Skeletal muscle tissue (tissue), 4 donors: Measurements from ENCODE around the gene NPB. TPM values are rescaled to one million over a fixed set of nuclear protein-coding genes. Genes with fewer than 3 reads are reported as not detected.

ENCODE experiments used
- H3K27ac ChIP-seq: one replicate; pipeline ENCODE4 v1.7.0; 2013; ENCODE audit warnings: mild to moderate bottlenecking, low read depth, low read length, inconsistent platforms
- H3K27me3 ChIP-seq, 3 donors: one replicate each; pipeline ENCODE4 v1.7.0; 2013; ENCODE audit warnings: low read length in 3 of 3; ENCODE audit not compliant: control insufficient read depth in 3 of 3, insufficient read depth in 3 of 3
- H3K36me3 ChIP-seq, 3 donors: one replicate each; pipeline ENCODE4 v1.7.0; 2013; ENCODE audit warnings: low read length in 3 of 3; ENCODE audit not compliant: control insufficient read depth in 3 of 3, insufficient read depth in 3 of 3
- H3K4me1 ChIP-seq, 3 donors: one replicate each; pipeline ENCODE4 v1.7.0; 2013; ENCODE audit warnings: low read length in 3 of 3, mild to moderate bottlenecking in 3 of 3; ENCODE audit not compliant: control insufficient read depth in 3 of 3, insufficient read depth in 3 of 3
- H3K4me3 ChIP-seq, 3 donors: one replicate each; pipeline ENCODE4 v1.7.0; 2013; ENCODE audit warnings: low read length in 3 of 3
- H3K9ac ChIP-seq, 3 donors: one replicate each; pipeline ENCODE4 v1.7.0; 2013; ENCODE audit warnings: low read length in 3 of 3, mild to moderate bottlenecking in 3 of 3, moderate library complexity in 2 of 3, low read depth in 1 of 3
- H3K9me3 ChIP-seq, 3 donors: one replicate each; pipeline ENCODE4 v1.7.0; 2013; ENCODE audit warnings: low read length in 3 of 3; ENCODE audit not compliant: control insufficient read depth in 3 of 3
- total RNA-seq: library from RNA; depleted of rRNA; stranded (reverse); fragments of >200 nt; gene quantifications from one replicate; pipeline ENCODE4 v1.2.3, GENCODE V29; 2014
- donor health status: Osteomylitis.

The NPB gene
- total RNA-seq, 1 donor from 2014 or later, result 1.0 TPM

GRCh38 chr17:81899514-81900166, 2.4 kb upstream of the NPB start:
- H3K36me3 ChIP-seq, result peaks cover 42 to 49% (median 42%) of the 10 kb centered on the region in 3 donors
- H3K4me3 ChIP-seq, result no peak overlapping the region
- H3K4me1 ChIP-seq, result peaks cover 2 to 10% (median 5%) of the 10 kb centered on the region in 3 donors
- H3K9ac ChIP-seq, result no peak overlapping the region
- no peak overlapping the region for H3K27ac ChIP-seq
- H3K9me3 ChIP-seq, result no peaks in the 10 kb centered on the region
- peaks cover 0 to 2% (median 0%) of the 10 kb centered on the region in 3 donors for H3K27me3 ChIP-seq

- no peak overlapping the region for H3K4me3 ChIP-seq
- no peak overlapping the region for H3K9ac ChIP-seq
- H3K27me3 ChIP-seq, result peaks cover 0 to 2% (median 0%) of the 10 kb centered on the region in 3 donors
- H3K36me3 ChIP-seq, result peaks cover 39 to 53% (median 45%) of the 10 kb centered on the region in 3 donors
- H3K9me3 ChIP-seq, result no peaks in the 10 kb centered on the region
- H3K4me1 ChIP-seq, result peaks cover 2 to 10% (median 5%) of the 10 kb centered on the region in 3 donors
- no peak overlapping the region for H3K27ac ChIP-seq
These were observed 1.7 kb upstream of the NPB start for GRCh38 chr17:81900181-81900820.

- H3K4me3 ChIP-seq, result no peak overlapping the region
- H3K27me3 ChIP-seq, result peaks cover 0 to 2% (median 0%) of the 10 kb centered on the region in 3 donors
- H3K36me3 ChIP-seq, result peaks cover 32 to 51% (median 39%) of the 10 kb centered on the region in 3 donors
- peak overlapping the region in 1 of 3 donors; percentile 50 for H3K9ac ChIP-seq
- peaks cover 2 to 10% (median 6%) of the 10 kb centered on the region in 3 donors for H3K4me1 ChIP-seq
- H3K9me3 ChIP-seq, result no peaks in the 10 kb centered on the region
- no peak overlapping the region for H3K27ac ChIP-seq
These were observed 643 bp upstream of the NPB start for GRCh38 chr17:81901167-81902022.

GRCh38 chr17:81902653-81903414, 796 bp downstream of the NPB start:
- H3K9ac ChIP-seq, result peak overlapping the region in 1 of 3 donors; percentile 25

GRCh38 chr17:81903415-81903831, 1.4 kb downstream of the NPB start:
- Histone ChIP-seq H3K9ac (no peak overlapping the region), H3K4me1 (peaks cover 14 to 25% (median 24%) of the 10 kb centered on the region in 3 donors), H3K4me3 (no peak overlapping the region), H3K27me3 (peaks cover 0 to 2% (median 0%) of the 10 kb centered on the region in 3 donors), H3K9me3 (no peaks in the 10 kb centered on the region), H3K27ac (no peak overlapping the region), H3K36me3 (peaks cover 22 to 45% (median 26%) of the 10 kb centered on the region in 3 donors)

More at GRCh38 chr17:81902653-81903414, 796 bp downstream of the NPB start:
- no peak overlapping the region for H3K27ac ChIP-seq
- H3K27me3 ChIP-seq, result peaks cover 0 to 2% (median 0%) of the 10 kb centered on the region in 3 donors
- peaks cover 13 to 22% (median 20%) of the 10 kb centered on the region in 3 donors for H3K4me1 ChIP-seq
- no peak overlapping the region for H3K4me3 ChIP-seq
- no peaks in the 10 kb centered on the region for H3K9me3 ChIP-seq
- peaks cover 28 to 49% (median 32%) of the 10 kb centered on the region in 3 donors for H3K36me3 ChIP-seq

GRCh38 chr17:81903896-81904599, 2.0 kb downstream of the NPB start:
- Histone ChIP-seq H3K4me3 (no peak overlapping the region), H3K9ac (no peak overlapping the region), H3K4me1 (peaks cover 14 to 26% (median 24%) of the 10 kb centered on the region in 3 donors), H3K36me3 (peaks cover 17 to 39% (median 24%) of the 10 kb centered on the region in 3 donors), H3K27ac (no peak overlapping the region), H3K27me3 (peaks cover 0 to 2% (median 0%) of the 10 kb centered on the region in 3 donors), H3K9me3 (no peaks in the 10 kb centered on the region)

- Histone ChIP-seq H3K9me3 (no peaks in the 10 kb centered on the region), H3K27ac (no peak overlapping the region), H3K27me3 (peaks cover 0 to 2% (median 0%) of the 10 kb centered on the region in 3 donors), H3K4me3 (no peak overlapping the region), H3K4me1 (peaks cover 14 to 32% (median 24%) of the 10 kb centered on the region in 3 donors), H3K36me3 (peaks cover 11 to 33% (median 16%) of the 10 kb centered on the region in 3 donors), H3K9ac (no peak overlapping the region)
These were observed 2.8 kb downstream of the NPB start for GRCh38 chr17:81904600-81905423.

GRCh38 chr17:81905424-81905875, 3.4 kb downstream of the NPB start:
- Histone ChIP-seq H3K4me1 (peaks cover 20 to 38% (median 29%) of the 10 kb centered on the region in 3 donors), H3K36me3 (peaks cover 5 to 27% (median 10%) of the 10 kb centered on the region in 3 donors), H3K9me3 (no peaks in the 10 kb centered on the region), H3K4me3 (no peak overlapping the region), H3K27ac (no peak overlapping the region), H3K9ac (no peak overlapping the region), H3K27me3 (peaks cover 0 to 2% (median 0%) of the 10 kb centered on the region in 3 donors)
